Gastrocnemius medialis (tissue), 4 donors: ENCODE measurements around the gene ALG14.

Source experiments
- POLR2A ChIP-seq, 2 donors: fragments of 450-650 bp; IDR thresholded peaks; one replicate each; pipeline ENCODE4 v1.6.1; 2017; ENCODE audit warnings: antibody characterized with exemption in 2 of 2, mild to moderate bottlenecking in 2 of 2, moderate library complexity in 2 of 2
- TF ChIP-seq, protein P1 (sequence below), 5 experiments: fragments of 450-650 bp in 3 of 5; fragments of 200-600 bp in 2 of 5; sonication (generic) in 2 of 5; IDR thresholded peaks in 4 of 5; conservative IDR thresholded peaks in 1 of 5; 1 replicate in 4 of 5; 2 replicates in 1 of 5; pipeline ENCODE4 v1.5.1; 2016 to 2019; ENCODE audit warnings: antibody characterized with exemption in 5 of 5, mild to moderate bottlenecking in 3 of 5, moderate library complexity in 3 of 5

GRCh38 chr1:95076034-95076433 is 3.3 kb upstream of the ALG14 start:
- TF ChIP-seq POLR2A (IDR thresholded peaks at IDR 0.05) = no peak
- TF ChIP-seq, protein P1, sequence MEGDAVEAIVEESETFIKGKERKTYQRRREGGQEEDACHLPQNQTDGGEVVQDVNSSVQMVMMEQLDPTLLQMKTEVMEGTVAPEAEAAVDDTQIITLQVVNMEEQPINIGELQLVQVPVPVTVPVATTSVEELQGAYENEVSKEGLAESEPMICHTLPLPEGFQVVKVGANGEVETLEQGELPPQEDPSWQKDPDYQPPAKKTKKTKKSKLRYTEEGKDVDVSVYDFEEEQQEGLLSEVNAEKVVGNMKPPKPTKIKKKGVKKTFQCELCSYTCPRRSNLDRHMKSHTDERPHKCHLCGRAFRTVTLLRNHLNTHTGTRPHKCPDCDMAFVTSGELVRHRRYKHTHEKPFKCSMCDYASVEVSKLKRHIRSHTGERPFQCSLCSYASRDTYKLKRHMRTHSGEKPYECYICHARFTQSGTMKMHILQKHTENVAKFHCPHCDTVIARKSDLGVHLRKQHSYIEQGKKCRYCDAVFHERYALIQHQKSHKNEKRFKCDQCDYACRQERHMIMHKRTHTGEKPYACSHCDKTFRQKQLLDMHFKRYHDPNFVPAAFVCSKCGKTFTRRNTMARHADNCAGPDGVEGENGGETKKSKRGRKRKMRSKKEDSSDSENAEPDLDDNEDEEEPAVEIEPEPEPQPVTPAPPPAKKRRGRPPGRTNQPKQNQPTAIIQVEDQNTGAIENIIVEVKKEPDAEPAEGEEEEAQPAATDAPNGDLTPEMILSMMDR (IDR thresholded peaks at IDR 0.05 in 4 of 5, conservative IDR thresholded peaks at IDR 0.05 in 1 of 5) = no peak
